Urothelium cell line (cell line): ENCODE data around the gene GPC6.

Experiments used
- DNase-seq: peaks from one replicate; pipeline ENCODE4 v3.0.0; 2011; ENCODE audit warnings: low spot score, mixed read lengths
- FAIRE-seq: peaks from 2 replicates; lab custom pipeline; 2011; peaks lifted over from hg19 to GRCh38; lab: Jason Lieb, UNC

The GPC6 gene

DNA sequence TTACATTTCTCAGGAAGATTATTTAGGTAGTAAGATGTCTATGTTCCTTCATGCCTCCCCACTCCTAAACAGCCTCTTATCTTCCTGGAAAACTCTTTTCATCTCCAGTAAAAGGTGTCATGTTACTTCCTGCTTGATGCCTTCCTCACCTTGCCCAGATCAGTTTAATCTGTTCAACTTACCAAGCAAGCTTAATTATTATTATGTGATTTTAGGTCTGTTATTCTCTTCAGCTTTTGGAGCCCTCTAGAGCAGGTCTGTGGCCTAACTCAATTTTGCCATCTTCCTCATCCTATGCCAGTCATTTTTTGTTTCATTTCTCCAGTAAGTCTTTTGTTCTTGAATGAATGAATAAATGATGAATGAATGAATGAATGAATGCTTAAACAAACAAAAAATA, 724.5 kb downstream of the GPC6 start:
- FAIRE-seq: no peak
- DNase-seq: no peak

DNA sequence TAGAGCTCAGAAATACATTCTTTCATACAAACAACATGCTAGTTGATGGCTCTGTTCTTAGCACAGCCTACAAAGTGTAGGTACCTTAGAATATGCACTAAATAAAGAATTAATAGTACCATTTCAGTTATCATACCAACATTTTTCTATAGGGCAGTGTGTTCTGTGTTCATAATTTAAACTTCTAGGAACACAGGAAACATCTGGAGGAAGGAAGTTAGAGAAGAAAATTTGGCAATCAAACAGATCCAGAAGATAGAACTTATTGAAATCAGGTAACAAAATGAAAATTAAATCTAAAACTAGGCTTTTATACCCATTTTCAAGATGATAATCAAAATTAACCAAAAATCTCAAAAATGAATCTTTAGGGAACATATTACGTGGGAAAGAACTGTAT, 725.3 kb downstream of the GPC6 start:
- no peak for DNase-seq
- no peak for FAIRE-seq

DNA sequence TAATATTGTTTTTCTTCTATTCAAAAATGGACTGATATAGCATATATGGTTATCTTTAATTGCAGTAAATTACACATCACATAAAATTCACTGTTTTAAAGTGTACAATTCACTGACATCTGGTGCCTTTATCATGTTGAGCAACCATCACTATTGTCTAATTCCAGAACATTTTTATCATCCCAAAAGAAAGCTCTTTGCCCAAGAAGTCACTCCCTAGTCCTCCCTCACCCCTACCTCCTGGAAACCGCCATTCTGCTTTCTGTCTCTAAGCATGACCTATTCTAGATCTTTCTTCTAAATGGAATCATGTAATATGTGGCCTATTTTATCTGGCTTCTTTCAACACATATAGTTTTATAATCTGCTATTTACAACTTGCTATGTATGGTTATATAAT, 727.2 kb downstream of the GPC6 start:
- FAIRE-seq (no peak), DNase-seq (no peak)

DNA sequence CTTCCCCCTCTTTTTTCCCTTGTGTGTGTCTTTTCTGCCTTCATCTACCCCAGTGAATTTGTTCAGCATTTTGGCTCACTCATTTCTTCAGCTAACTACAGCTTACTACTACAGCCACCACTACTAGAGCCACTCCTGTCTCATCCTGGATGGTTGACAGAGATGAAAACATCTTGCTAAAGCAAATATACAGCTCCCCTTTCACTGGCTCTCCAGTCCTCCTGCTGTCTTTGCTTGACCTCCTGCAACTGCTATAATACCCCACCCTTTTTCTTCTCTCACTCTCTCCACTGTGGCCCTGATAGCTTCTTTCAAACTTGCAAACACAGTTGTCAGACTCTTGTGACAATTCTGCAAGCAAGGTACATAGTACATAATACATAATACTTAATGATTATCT, 729.3 kb downstream of the GPC6 start:
- FAIRE-seq: no peak
- no peak for DNase-seq

DNA sequence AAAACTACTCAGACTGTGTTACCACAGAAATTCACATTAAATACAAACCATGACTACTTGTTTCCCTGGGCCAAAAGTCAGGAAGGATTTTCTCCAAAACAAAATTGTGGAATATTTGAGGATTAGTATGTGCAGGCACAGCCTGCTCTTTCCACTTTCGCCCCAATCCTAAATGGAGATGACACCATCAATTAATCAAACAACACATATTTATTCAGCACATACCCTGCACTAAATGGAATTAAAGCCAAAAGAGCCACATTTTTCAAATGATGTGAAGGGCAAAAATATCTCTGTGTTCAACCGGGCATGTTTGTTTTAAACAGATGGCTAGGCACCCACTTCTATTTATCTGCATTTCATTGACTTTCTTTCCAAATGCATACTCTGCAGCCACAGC, 729.8 kb downstream of the GPC6 start:
- DNase-seq (no peak), FAIRE-seq (no peak)

DNA sequence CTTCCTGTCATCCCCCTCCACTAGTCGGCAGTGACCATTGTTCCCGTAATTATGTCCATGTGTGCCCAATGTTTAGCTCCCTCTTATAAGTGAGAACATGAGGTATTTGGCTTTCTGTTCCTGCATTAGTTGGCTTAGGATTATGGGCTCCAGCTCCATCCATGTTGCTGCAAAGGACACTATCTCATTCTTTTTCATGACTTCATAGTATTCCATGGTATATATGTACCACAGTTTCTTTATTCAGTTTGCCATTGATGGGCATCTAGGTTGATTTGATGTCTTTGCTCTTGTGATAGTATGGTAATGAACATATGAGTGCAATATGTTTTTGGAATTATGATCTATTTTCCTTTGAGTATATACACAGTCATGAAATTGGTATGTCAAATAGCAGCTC, 730.8 kb downstream of the GPC6 start:
- DNase-seq: no peak
- no peak for FAIRE-seq

DNA sequence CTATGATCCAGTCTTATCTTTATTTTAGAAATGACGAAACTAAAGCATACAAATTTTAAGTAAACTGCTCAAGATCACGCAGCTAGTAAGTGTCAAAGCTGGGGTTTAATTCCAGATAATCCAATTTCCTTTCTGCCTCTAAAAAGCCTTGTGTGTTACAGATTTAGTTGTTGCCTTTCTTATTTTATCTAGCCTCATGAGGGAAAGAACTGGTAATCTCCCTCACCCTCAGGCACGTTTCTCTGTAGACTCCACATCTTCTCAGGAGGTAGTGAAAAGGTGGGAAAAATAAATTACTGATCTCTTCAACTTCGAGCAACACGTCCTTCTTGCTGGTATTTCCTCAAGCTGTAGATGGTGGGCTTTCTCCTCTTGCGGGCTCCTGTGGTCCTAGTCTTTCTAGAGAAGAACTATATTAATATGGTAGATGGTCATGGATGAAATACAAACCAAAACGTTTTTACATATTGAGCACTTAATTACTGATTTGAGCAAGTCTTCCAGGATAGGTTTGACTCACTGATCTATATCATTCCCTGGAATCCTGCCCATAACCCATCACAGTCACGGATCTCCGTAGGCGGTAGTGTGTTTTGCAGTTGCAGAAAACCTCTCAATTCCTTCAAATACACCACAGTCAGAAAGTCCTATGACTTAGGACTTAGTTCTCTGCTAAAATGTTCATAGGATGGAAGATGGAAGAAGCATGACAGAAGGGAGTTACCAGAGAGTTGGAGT, 733.4 kb downstream of the GPC6 start:
- DNase-seq: no peak
- no peak for FAIRE-seq

DNA sequence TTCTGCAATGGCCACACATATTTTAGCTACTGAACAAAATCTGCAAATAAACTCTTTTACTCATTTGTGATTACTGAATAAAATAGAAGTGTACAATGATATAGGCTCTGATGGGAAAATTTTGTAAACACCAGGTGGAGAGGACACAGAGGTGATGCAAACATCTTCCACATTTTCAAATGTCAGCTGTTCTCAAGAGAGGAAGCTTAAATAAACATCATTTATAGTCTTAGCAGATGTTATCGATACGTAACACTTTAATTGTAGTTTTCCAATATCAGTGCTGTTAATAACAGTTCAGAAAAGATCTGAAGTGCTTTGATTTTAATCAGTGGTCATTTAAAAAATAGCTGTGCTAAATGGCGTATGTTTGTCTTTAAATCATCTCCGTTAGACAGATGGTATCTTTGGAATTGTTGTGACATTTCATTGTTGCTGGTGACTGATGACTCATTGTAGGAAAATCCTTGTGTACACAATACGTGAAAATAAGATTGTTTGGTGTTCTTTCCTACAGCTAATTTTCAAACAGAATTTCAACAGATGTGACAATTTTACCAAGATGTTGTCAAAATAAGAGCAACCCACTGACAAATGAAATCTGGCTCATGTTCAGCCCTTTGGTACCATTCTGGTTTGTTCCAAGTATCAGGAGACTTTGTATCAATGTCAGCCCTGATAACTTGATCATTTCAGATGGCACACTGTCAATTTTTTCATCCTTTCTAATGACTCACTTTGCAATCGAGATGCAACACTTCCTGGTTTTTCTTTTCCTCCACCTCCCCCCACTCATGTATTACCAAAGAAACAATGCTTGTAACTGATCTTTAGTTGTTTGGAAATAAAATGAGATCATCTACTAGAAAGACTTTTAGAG, 736.9 kb downstream of the GPC6 start:
- DNase-seq: peak; percentile 14
- FAIRE-seq: no peak

DNA sequence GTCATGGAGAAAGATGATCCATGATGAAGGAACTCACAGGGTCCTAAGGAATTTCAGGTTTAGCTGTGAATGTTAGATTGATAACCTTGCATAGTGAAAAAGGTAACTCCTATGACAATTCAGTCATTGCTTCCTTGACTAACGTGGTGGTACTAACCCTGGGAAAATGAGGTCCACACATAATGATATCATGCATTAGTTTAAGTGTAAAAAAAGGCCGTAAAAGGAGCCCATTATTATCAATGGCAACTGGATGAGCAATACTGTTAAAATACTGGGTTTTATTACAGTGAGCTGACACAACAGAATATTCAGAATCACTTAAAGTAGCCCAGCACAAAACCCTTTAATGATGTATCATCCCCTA, 737.5 kb downstream of the GPC6 start:
- no peak for FAIRE-seq
- no peak for DNase-seq

DNA sequence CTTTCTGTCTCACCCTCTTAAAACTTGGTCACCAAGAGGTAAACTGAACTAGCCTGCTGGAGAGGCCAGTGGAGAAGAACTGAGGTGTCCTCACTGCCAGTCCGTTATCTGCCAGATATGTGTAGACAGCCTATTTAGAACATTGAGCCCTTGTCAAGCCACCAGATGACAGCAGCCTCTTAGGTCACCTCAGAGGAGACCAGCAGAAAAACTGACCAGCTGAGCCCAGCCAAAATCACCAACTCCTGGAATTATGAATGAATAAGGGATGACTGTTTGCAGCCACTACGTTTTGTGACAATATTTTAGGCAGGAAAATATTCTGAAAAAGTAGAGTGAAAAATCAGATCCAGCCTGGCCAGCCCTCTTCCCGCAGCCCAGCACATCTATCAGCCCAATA, 739.0 kb downstream of the GPC6 start:
- FAIRE-seq (no peak), DNase-seq (no peak)

DNA sequence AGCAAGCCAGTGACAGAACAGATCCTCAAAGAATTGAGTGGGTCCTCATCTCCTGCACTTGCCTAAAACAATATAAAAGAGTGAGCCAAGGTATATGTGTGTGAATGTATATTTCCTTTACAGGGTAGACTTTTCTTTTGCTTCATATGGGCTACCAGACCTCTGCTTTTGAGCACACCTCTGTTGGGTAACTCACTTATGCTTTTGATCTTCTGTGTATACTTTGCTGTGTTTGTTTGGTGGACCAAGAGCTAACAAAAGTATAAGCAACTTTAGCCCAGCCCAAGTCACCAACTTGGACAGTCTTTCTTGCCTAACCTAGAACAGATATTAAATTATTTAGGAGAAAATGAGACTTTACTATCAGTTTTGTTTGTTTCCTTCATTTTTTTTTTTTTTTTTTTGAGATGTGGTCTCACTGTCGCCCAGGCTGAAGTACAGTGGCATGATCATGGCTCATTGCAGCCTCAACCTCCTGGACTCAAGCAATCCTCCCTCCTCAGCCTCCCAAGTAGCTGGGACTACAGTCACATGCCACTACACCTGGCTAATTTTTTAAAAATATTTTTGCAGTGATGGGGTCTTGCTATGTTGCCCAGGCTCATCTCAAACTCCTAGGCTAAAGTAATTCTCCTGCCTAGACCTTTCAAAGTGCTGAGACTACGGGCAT, 739.8 kb downstream of the GPC6 start:
- no peak for DNase-seq
- no peak for FAIRE-seq

DNA sequence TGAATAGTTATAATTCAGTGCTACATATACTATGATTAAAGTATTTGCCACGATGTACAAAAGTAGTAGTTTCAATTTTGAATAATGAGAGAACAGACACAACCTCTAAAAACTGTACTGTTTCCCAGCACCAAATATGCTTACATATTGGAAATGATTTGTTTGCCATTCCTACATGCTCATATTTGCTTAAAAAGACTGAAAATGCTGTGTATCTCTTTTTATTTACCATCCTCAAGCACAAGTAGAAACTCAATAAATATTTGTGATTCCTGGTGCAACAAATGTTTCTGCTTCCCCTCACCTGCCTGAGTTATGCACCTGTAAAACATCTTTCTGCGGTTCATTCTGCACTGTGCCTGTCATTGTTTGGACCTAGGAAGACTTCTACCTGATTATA, 740.7 kb downstream of the GPC6 start:
- no peak for FAIRE-seq
- no peak for DNase-seq

DNA sequence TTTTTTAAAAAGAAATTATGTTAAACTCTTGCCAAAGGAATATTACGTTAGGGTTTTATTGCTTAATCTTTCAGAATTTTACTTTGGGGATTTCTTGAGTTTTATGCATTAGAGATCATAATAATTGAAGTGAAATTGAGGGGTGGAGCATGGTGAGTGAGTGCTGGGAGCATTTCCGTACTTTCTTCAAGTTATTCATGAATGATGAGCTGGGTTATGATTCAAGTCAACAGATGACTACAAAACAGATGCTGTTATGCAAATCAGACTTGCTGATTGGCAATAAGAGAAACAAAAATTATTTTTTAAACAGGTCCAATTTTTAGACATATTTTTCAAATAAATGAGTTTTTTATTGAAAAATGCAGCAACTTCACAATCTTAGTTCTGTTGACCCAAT, 748.6 kb downstream of the GPC6 start:
- DNase-seq: no peak
- no peak for FAIRE-seq

DNA sequence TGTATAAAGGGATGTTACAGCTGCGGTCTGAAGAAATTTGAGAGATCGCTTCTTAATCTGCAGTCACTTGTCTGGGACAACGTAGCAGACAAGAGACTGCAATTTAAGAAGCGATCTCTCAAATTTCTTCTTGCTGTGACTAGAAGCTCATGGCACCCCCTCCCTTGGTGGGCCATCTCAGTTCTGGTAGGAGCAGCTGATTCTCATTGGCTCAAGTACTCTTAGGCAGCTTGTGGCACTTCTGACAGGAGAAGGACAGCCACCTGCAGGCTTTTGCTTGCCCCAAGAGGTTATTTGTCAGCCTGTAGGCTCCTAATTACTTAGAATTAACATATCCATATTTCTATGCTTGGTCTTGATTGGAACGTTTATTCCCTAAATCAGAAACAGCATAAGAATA, 749.9 kb downstream of the GPC6 start:
- DNase-seq (no peak), FAIRE-seq (no peak)

DNA sequence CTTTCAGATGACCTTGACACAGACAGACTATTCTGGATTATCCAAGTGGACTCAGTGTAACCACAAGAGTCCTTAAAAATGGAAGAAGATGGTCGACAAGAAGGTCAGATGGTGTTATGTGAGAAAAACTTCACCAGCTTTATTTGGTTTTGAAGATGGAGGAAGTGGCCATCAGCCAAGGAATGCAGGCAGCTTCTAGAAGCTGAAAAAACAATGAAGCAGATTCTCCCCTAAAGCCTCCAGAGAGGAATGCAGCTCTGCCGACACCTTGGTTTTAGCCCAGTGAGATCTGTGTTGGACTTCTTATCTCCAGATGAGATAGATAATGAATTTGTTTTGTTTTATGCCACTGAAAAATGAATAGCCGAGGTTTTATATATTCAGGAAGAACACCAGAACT, 751.4 kb downstream of the GPC6 start:
- FAIRE-seq: no peak

DNA sequence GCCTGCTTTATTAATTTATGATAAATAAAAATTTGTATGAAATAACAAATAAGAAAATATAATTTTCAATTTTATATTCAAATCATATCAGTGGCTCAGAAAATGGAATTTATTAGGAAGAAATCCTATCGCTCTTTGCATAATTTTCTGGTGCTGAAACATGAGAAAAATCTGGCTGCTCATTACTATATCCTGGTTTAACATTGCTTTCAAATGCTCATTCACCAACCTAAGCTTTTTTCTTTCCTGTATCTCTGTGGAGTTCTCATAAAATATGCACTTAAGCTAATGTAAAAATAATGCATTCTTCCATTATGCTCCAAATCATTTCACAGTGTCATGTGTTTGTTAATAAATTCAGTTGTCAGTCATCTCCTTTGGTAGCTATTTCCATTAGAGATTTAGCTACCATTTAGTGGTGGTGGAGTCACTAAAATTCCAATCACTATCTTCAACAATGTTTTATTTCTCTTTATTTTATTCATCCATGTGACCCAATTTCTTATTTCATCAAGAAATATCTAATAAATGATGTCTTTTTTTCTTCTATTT, 754.9 kb downstream of the GPC6 start:
- DNase-seq (no peak), FAIRE-seq (no peak)

More for the DNA sequence above, 751.4 kb downstream of the GPC6 start:
- DNase-seq: no peak

DNA sequence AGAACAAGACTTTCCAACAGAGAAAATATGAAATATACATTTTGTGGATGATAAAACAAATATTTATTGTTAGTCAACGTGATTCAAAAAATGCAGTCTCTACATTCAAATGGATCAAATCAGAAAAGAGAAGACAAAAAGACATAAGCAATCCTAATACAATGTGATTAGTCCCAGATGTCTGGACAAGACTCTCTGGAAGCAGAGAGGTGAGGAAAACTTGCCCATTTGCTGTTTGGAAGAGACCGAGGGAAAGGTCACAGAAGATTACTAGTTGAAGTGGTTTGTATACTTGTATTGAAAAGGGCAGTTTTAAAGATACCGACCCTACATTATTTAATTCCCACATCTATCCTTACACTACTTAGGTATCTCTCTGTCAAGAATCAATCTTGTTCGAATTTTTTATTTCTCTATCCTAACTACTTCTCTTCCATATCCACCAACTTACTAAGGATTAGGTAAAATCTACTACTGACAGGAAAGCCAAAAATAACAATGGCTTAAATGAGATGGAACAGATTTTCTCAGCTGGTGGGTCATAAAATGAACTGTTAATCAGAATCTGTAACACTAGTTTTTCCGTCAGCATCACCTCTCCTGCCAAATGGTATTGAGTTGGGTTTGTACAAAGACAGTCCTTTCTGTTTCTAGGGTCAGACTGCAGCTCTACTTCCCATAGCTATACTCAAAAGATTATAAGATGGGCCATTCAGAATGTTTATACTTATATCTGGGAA, 755.7 kb downstream of the GPC6 start:
- no peak for DNase-seq
- no peak for FAIRE-seq

DNA sequence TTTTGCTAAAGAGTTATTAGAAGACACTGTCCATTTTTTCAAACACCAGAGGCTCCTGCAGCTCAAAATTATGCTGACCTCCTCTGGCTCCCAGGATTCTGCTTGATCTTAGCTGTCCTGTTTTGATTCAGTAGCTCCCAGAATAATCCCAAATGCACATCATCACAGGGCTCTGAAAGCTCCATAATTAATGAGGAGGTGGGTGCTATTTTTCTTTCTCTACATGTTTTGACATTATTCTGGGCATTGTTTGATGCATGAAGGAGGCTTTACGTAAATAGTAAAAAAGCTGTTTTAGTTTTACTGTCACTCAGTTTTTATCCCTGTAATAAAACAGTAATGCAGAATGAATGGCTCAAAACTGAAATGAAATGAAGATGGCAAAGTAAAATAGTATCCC, 757.4 kb downstream of the GPC6 start:
- FAIRE-seq: no peak

DNA sequence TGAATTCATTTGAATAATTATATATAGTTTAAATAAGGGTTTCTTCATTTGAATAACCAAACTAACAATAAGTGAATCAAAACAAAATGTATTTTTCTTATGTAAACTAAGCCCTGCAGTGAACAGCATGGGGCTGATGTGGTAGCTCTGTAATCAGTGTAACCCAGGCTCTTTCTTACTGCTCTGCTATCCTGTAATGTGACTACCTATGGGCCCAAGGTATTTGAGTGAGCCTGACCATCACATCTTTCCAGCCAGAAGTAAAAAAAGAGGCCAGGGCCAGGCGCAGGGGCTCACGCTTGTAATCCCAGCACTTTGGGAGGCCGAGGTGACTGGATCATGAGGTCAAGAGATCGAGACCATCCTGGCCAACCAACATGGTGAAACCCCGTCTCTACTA, 758.3 kb downstream of the GPC6 start:
- no peak for FAIRE-seq
- no peak for DNase-seq

More for the DNA sequence above, 757.4 kb downstream of the GPC6 start:
- no peak for DNase-seq

DNA sequence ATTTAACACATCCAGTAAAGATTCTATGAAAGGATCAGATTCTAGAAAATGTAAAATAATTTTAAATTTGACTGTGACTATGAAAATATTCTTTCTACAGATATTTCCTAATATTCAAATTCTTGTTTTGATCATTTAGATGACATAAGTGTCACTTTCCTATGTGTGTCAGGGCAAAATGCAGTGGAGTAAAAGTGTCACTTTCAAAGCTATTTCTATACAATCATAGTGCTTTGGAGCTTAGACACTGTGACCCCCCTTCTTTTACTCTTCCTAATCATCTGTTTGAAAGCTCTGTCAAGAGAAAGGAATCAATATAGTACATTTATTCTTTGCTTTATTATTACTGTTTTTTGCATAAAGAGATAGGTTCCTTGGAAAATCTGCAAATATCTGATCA, 760.9 kb downstream of the GPC6 start:
- FAIRE-seq (no peak), DNase-seq (no peak)

DNA sequence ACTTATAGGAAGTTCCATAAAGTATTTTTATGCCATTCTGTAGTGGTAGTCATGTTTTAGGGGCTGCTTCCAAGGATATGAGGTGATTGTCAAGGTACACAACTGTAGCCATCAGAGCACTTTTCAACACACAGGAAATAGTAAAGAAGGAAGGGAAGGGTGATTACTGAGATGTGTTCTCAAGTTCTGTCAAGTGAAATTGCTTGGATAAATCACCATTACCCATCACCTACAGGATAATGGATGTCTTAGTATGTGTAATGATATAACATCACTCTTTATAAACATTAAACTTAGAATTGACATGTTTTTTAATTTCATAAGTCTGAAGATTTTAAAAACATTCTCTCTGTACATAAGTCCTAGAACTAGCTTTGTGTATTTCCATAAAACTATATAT, 765.0 kb downstream of the GPC6 start:
- DNase-seq (no peak), FAIRE-seq (no peak)
